DND-41 (cell line): ENCODE measurements around the gene RANBP17.

Experiments
- CTCF ChIP-seq: IDR thresholded peaks from 2 replicates; pipeline ENCODE4 v1.5.1; 2012; ENCODE audit warnings: borderline replicate concordance, low read length, moderate library complexity, mild to moderate bottlenecking; ENCODE audit not compliant: poor library complexity, severe bottlenecking; ENCODE audit errors: extremely low read depth
- EZH2 ChIP-seq: IDR thresholded peaks from 3 replicates; pipeline ENCODE4 v1.6.1; 2012; ENCODE audit warnings: borderline replicate concordance, low read depth, mild to moderate bottlenecking, moderate library complexity, low read length, inconsistent platforms; ENCODE audit not compliant: severe bottlenecking

- TF ChIP-seq CTCF, result no peak
- TF ChIP-seq EZH2, result no peak
These were observed 400.1 kb downstream of the RANBP17 start for GRCh38 chr5:171261904-171262303.
